OCI-LY7 (cell line): ENCODE measurements around the gene TBC1D2B.

Source experiments
- CTCF ChIP-seq: fragments of 200-600 bp; sonication (generic); conservative IDR thresholded peaks from 2 replicates; pipeline ENCODE4 v1.5.1; 2014; ENCODE audit warnings: mild to moderate bottlenecking, antibody characterized with exemption, low read length, moderate library complexity, mixed read lengths
- EZH2phosphoT487 ChIP-seq: fragments of 200-600 bp; sonication (generic); IDR thresholded peaks from 2 replicates; pipeline ENCODE4 v1.6.1; 2018; ENCODE audit warnings: low read depth, borderline replicate concordance, mild to moderate bottlenecking, mixed run types, antibody characterized with exemption, low read length, moderate library complexity, mixed read lengths

GRCh38 chr15:78050826-78051225, 26.7 kb downstream of the TBC1D2B start:
- TF ChIP-seq CTCF, result no peak
- TF ChIP-seq EZH2phosphoT487, result no peak
